Left lung (tissue), 10 donors: Measurements from ENCODE around the gene ADGRG4. TPM values are rescaled to one million over a fixed set of nuclear protein-coding genes. Genes with fewer than 3 reads are reported as not detected.

Experiments used
- ATAC-seq: fragments of 200-7000 bp; cut with Tn5 transposase; one replicate; pipeline ENCODE4 v1.9.1; 2020; ENCODE audit warnings: moderate library complexity
- DNase-seq, 4 donors: peaks; one replicate each; pipeline ENCODE4 v3.0.0-alpha.2; 2013 to 2020
- H3K27ac ChIP-seq, 2 donors: fragments of 200-600 bp; sonication (generic) in 1 of 2; one replicate each; pipeline versions ENCODE4 v1.5.0 to v1.8.0; 2020 to 2021
- H3K27me3 ChIP-seq, 2 donors: fragments of 200-600 bp; sonication (generic) in 1 of 2; one replicate each; pipeline versions ENCODE4 v1.5.0 to v1.8.0; 2020 to 2021
- H3K36me3 ChIP-seq, 2 donors: fragments of 200-600 bp; sonication (generic) in 1 of 2; one replicate each; pipeline versions ENCODE4 v1.5.0 to v1.8.0; 2020 to 2021
- H3K4me1 ChIP-seq, 2 donors: fragments of 200-600 bp; one replicate each; pipeline ENCODE4 v1.8.0; 2021
- H3K4me3 ChIP-seq, 2 donors: fragments of 200-600 bp; sonication (generic) in 1 of 2; one replicate each; pipeline versions ENCODE4 v1.5.0 to v1.8.0; 2020 to 2021; ENCODE audit warnings: mild to moderate bottlenecking in 1 of 2
- H3K9me3 ChIP-seq, 2 donors: fragments of 200-600 bp; sonication (generic) in 1 of 2; one replicate each; pipeline versions ENCODE4 v1.5.0 to v1.8.0; 2020 to 2021
- CTCF ChIP-seq, 2 donors: fragments of 200-600 bp; sonication (generic) in 1 of 2; IDR thresholded peaks; one replicate each; pipeline versions ENCODE4 v1.5.0 to v1.8.0; 2021; ENCODE audit warnings: antibody characterized with exemption in 2 of 2
- intact Hi-C, 2 donors: fragments of 100-400 bp; cut with DNase I; formaldehyde crosslinking; loops; one replicate each; pipeline versions ENCODE4 v1.11.2 to v1.14.2; 2022
- polyA plus RNA-seq, 6 donors: library from polyadenylated mRNA; unstranded; fragments of 120-200 nt; gene quantifications; one replicate each; pipeline ENCODE4 v1.2.1, GENCODE V29; 2013; ENCODE audit not compliant: insufficient read length in 6 of 6
- total RNA-seq, 2 donors: library from RNA; stranded (reverse); fragmentation: NEBNext Ultra II Directional; extraction: Animal tissue kit (Norgen Biotek cat#: 25700); gene quantifications; one replicate each; pipeline ENCODE4 v1.2.1, GENCODE V29; 2021
- donor health status: DM: no; HTN: yes; CAD: no.
- donor health status: DM: no; HTN: no; CAD: no.

ADGRG4 gene
- total and polyA plus RNA-seq, 8 donors: 0.03 TPM; not detected in 7

DNA sequence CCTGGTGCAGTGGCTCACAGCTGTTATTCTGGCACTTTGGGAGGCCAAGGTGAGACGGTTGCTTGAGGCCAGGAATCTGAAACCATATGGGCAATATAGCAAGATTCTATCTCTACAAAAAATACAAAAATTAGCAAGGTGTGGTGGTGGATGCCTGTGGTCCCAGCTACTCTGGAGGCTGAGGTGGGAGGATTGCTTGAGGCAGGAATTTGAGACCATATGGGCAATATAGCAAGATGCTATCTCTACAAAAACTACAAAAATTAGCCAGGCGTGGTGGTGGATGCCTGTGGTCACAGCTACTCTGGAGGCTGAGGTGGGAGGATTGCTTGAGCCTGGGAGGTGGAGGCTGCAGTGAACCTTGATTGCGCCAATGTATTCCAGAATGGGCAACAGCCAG lies 2.3 kb downstream of the ADGRG4 start:
- Histone ChIP-seq H3K4me1 (no peaks in the 10 kb centered on the region), H3K9me3 (no peaks in the 10 kb centered on the region), H3K4me3 (no peak overlapping the region), H3K27me3 (no peaks in the 10 kb centered on the region), H3K36me3 (no peaks in the 10 kb centered on the region), H3K27ac (no peak overlapping the region)
- no peak for TF ChIP-seq CTCF (IDR thresholded peaks at IDR 0.05)
- intact Hi-C loops: no loop called here
- no peak for ATAC-seq
- no peak for DNase-seq

GRCh38 chrX:136304493-136304892 lies 3.7 kb downstream of the ADGRG4 start:
- no peak for ATAC-seq
- intact Hi-C loops: no loop called here
- H3K4me1 ChIP-seq: no peaks in the 10 kb centered on the region

GRCh38 chrX:136306182-136306581 lies 5.4 kb downstream of the ADGRG4 start:
- Histone ChIP-seq H3K27ac (no peak overlapping the region), H3K4me1 (no peaks in the 10 kb centered on the region), H3K9me3 (no peaks in the 10 kb centered on the region), H3K36me3 (no peaks in the 10 kb centered on the region), H3K27me3 (no peaks in the 10 kb centered on the region), H3K4me3 (no peak overlapping the region)
- intact Hi-C loops: no loop called here
- TF ChIP-seq CTCF (IDR thresholded peaks at IDR 0.05): no peak
- ATAC-seq (no peak), DNase-seq (no peak)

More at GRCh38 chrX:136304493-136304892, 3.7 kb downstream of the ADGRG4 start:
- no peak overlapping the region for H3K27ac ChIP-seq
- no peak for TF ChIP-seq CTCF (IDR thresholded peaks at IDR 0.05)
- no peak for DNase-seq
- no peak overlapping the region for H3K4me3 ChIP-seq
- H3K27me3 ChIP-seq: no peaks in the 10 kb centered on the region
- H3K36me3 ChIP-seq: no peaks in the 10 kb centered on the region
- no peaks in the 10 kb centered on the region for H3K9me3 ChIP-seq

DNA sequence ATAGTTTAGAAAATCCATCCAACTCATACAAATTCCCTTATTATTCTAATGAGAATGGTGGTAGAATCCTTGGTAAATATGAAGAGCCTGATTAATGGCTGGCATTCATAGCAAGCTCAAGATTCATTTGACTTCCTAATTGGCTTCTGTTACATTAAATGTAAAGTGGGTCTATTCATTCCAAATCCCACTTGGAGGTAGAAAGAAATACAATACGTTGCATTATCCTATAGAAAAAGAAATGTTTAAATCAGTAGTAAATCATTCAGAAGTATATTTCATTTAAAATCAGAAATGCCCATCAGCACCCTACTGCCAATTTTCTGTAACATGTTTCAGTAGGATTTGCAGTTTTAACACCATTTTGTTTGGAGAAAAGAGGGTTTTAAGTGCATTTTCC lies 6.7 kb downstream of the ADGRG4 start:
- TF ChIP-seq CTCF (IDR thresholded peaks at IDR 0.05): no peak

GRCh38 chrX:136310411-136310810 lies 9.6 kb downstream of the ADGRG4 start:
- intact Hi-C loops: no loop called here
- no peak for TF ChIP-seq CTCF (IDR thresholded peaks at IDR 0.05)
- H3K27me3 ChIP-seq: no peaks in the 10 kb centered on the region
- no peaks in the 10 kb centered on the region for H3K36me3 ChIP-seq
- no peaks in the 10 kb centered on the region for H3K9me3 ChIP-seq
- H3K27ac ChIP-seq: no peak overlapping the region
- no peak overlapping the region for H3K4me3 ChIP-seq
- no peaks in the 10 kb centered on the region for H3K4me1 ChIP-seq
- DNase-seq (no peak), ATAC-seq (no peak)

More for the DNA sequence above, 6.7 kb downstream of the ADGRG4 start:
- Histone ChIP-seq H3K4me3 (no peak overlapping the region), H3K27me3 (no peaks in the 10 kb centered on the region), H3K4me1 (no peaks in the 10 kb centered on the region), H3K9me3 (no peaks in the 10 kb centered on the region), H3K36me3 (no peaks in the 10 kb centered on the region), H3K27ac (no peak overlapping the region)
- intact Hi-C loops: no loop called here
- no peak for ATAC-seq
- DNase-seq: no peak
